Colonic mucosa (tissue), 4 donors: ENCODE results near the gene ZC3H4. TPM values are rescaled to one million over a fixed set of nuclear protein-coding genes. Genes with fewer than 3 reads are reported as not detected.
A peak's percentile ranks its signal among the peaks of the same experiment; 100 is the strongest.
"Not testable (repeated sequence)": the region's sequence is repeated elsewhere in the genome, so short reads cannot be mapped to it uniquely, and the experiment has no call there.

ENCODE experiments used
- DNase-seq: peaks from one replicate; pipeline ENCODE4 v3.0.0-alpha.2; 2020
- H3K27ac ChIP-seq: fragments of 200-600 bp; one replicate; pipeline ENCODE4 v1.8.0; 2021
- H3K27me3 ChIP-seq: fragments of 200-600 bp; one replicate; pipeline ENCODE4 v1.8.0; 2021
- H3K36me3 ChIP-seq: fragments of 200-600 bp; one replicate; pipeline ENCODE4 v1.8.0; 2021
- H3K4me1 ChIP-seq: fragments of 200-600 bp; one replicate; pipeline ENCODE4 v1.8.0; 2021; ENCODE audit warnings: mild to moderate bottlenecking
- H3K4me3 ChIP-seq: fragments of 200-600 bp; one replicate; pipeline ENCODE4 v1.8.0; 2021
- H3K9ac ChIP-seq, 2 donors: one replicate each; pipeline ENCODE4 v1.7.0; 2013; ENCODE audit warnings: control low read depth in 2 of 2, low read depth in 2 of 2, low read length in 2 of 2
- H3K9me3 ChIP-seq: fragments of 200-600 bp; one replicate; pipeline ENCODE4 v1.8.0; 2021
- CTCF ChIP-seq: fragments of 200-600 bp; IDR thresholded peaks from one replicate; pipeline ENCODE4 v1.8.0; 2022; ENCODE audit warnings: antibody characterized with exemption, mild to moderate bottlenecking
- intact Hi-C: fragments of 100-400 bp; cut with DNase I; formaldehyde crosslinking; loops from one replicate; pipeline ENCODE4 v1.14.1; 2022
- total RNA-seq, 2 donors: library from RNA; stranded (reverse); fragmentation: NEBNext Ultra II Directional in 1 of 2; extraction: Animal tissue kit (Norgen Biotek cat#: 25700) in 1 of 2; gene quantifications; one replicate each; pipeline ENCODE4 v1.2.1, GENCODE V29; 2021
- donor health status: healthy.
- donor health status: DM: no; HTN: no; CAD: no.
- donor health status: DM: no; HTN: no; CAD: no.

ZC3H4 gene
- total RNA-seq, 2 donors from 2014 or later, result 27.2 to 62.2 TPM

GRCh38 chr19:47105874-47106273, 7.7 kb downstream of the ZC3H4 start:
- H3K27me3 ChIP-seq, result no peaks in the 10 kb centered on the region
- H3K27ac ChIP-seq, result peak overlapping the region; percentile 100
- no peak for DNase-seq
- no peaks in the 10 kb centered on the region for H3K36me3 ChIP-seq
- intact Hi-C loops, result no loop called here
- peak overlapping the region in 1 of 2 donors; percentile 56 for H3K9ac ChIP-seq
- H3K4me1 ChIP-seq, result peaks cover 21% of the 10 kb centered on the region
- no peaks in the 10 kb centered on the region for H3K9me3 ChIP-seq
- no peak for TF ChIP-seq CTCF
- H3K4me3 ChIP-seq, result no peak overlapping the region

- Histone ChIP-seq H3K9me3 (no peaks in the 10 kb centered on the region), H3K4me1 (peaks cover 21% of the 10 kb centered on the region), H3K9ac (no peak overlapping the region), H3K4me3 (no peak overlapping the region), H3K27ac (no peak overlapping the region), H3K36me3 (no peaks in the 10 kb centered on the region), H3K27me3 (no peaks in the 10 kb centered on the region)
- intact Hi-C loops, result no loop called here
- no peak for DNase-seq
- TF ChIP-seq CTCF, result no peak
Measured at GRCh38 chr19:47104680-47105079, 8.9 kb downstream of the ZC3H4 start.

DNA sequence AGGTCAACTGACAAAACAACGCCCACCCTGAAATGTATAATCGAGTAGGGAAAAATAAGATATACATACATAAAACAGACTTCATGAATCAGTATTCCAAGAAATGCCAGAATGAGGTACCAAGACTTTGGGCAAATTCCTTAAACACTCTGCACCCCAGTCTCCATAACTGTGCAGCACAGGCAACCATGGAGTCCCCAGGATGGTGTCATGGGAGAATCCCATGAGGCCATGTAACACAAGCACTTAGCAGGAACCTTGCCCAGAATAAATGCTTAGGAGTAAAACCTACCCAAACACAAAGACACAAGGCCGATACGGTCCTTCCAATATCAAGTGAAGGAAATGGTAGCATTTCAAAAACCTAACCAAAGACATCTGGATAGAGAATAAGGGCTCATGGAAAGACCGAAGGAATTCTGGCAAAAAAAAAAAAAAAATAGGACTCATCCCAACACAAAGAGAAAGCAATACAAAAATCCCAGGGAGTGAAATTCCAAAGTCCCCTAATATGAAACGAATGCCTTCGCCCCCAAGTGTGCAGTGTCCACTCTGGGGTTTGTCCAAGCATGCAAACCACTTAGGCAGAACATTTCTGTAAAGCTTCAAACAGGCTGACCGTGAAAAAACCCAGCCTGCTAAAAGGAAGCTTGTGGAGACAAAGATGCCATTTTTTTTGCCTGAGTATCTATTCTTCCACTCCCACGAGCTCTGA, 11.1 kb downstream of the ZC3H4 start:
- Histone ChIP-seq H3K27ac (no peak overlapping the region), H3K36me3 (no peaks in the 10 kb centered on the region), H3K27me3 (no peaks in the 10 kb centered on the region), H3K4me3 (no peak overlapping the region), H3K9me3 (no peaks in the 10 kb centered on the region), H3K4me1 (peaks cover 24% of the 10 kb centered on the region), H3K9ac (no peak overlapping the region)
- intact Hi-C loops, result no loop called here
- no peak for DNase-seq
- TF ChIP-seq CTCF, result no peak

GRCh38 chr19:47101116-47101515, 12.5 kb downstream of the ZC3H4 start:
- H3K4me3 ChIP-seq, H3K36me3 ChIP-seq, H3K9me3 ChIP-seq, intact Hi-C loops, DNase-seq, H3K27me3 ChIP-seq, H3K27ac ChIP-seq, H3K9ac ChIP-seq: not testable (repeated sequence)
- peaks cover 16% of the 10 kb centered on the region for H3K4me1 ChIP-seq

- Histone ChIP-seq H3K36me3 (no peaks in the 10 kb centered on the region), H3K9me3 (no peaks in the 10 kb centered on the region), H3K27ac (no peak overlapping the region), H3K9ac (peak overlapping the region in 1 of 2 donors; percentile 17), H3K27me3 (no peaks in the 10 kb centered on the region), H3K4me3 (no peak overlapping the region), H3K4me1 (peaks cover 22% of the 10 kb centered on the region)
- intact Hi-C loops, result no loop called here
- no peak for TF ChIP-seq CTCF
- no peak for DNase-seq
Measured at GRCh38 chr19:47100290-47100689, 13.3 kb downstream of the ZC3H4 start.

DNA sequence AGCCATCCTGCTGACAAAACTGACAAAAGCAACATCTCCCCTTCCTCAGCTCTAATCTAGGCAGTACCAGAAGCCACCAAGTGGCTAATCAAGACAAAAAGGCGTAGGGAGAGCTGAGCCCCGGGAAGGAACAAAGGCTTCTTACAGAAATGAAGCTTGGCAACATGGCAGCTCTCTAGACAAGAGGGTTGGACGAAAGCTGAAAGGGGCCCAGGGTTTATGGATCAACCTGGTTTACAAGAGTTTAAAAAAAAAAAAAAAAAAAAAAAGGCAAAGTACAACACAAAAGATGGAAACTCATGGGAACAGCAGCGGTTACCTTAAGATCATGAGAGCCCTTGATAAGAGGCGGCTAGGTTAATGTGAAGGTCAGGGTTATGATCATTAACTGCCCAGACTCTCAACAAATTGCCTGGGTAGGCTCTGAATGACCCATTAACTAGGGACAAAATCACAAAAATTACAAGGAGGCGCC, 14.0 kb downstream of the ZC3H4 start:
- Histone ChIP-seq H3K9ac (no peak overlapping the region), H3K4me3 (no peak overlapping the region), H3K27me3 (no peaks in the 10 kb centered on the region), H3K4me1 (peaks cover 27% of the 10 kb centered on the region), H3K36me3 (no peaks in the 10 kb centered on the region), H3K27ac (no peak overlapping the region), H3K9me3 (no peaks in the 10 kb centered on the region)
- no peak for DNase-seq
- intact Hi-C loops, result no loop called here
- no peak for TF ChIP-seq CTCF
